ENCODE measurements around the gene CRAT.

DNA sequence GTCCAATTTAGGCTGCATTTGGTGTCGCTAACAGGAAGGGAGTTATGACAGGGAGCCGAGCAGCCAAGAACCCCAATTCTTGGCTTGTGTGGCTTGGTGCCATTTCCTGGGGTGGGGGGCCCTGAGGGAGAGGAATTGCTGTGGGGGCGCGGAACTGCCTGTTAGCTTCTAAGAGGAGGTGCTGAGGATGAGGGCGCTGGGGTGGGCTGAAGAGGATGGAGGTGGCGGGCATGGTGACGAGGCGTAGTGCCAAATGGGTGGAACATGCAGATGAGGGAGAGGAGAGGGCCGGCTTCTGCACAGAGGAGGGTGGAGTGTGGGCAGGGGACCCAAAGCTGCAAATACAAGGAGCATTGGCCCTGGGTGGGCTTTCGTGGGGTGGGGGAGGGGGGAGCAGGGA is 39.5 kb upstream of the CRAT start:
- TF ChIP-seq, protein P1, sequence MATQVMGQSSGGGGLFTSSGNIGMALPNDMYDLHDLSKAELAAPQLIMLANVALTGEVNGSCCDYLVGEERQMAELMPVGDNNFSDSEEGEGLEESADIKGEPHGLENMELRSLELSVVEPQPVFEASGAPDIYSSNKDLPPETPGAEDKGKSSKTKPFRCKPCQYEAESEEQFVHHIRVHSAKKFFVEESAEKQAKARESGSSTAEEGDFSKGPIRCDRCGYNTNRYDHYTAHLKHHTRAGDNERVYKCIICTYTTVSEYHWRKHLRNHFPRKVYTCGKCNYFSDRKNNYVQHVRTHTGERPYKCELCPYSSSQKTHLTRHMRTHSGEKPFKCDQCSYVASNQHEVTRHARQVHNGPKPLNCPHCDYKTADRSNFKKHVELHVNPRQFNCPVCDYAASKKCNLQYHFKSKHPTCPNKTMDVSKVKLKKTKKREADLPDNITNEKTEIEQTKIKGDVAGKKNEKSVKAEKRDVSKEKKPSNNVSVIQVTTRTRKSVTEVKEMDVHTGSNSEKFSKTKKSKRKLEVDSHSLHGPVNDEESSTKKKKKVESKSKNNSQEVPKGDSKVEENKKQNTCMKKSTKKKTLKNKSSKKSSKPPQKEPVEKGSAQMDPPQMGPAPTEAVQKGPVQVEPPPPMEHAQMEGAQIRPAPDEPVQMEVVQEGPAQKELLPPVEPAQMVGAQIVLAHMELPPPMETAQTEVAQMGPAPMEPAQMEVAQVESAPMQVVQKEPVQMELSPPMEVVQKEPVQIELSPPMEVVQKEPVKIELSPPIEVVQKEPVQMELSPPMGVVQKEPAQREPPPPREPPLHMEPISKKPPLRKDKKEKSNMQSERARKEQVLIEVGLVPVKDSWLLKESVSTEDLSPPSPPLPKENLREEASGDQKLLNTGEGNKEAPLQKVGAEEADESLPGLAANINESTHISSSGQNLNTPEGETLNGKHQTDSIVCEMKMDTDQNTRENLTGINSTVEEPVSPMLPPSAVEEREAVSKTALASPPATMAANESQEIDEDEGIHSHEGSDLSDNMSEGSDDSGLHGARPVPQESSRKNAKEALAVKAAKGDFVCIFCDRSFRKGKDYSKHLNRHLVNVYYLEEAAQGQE (IDR thresholded peaks at IDR 0.05; ENCODE audit: low read depth): no peak
- TF ChIP-seq EP300 (IDR thresholded peaks at IDR 0.05; ENCODE audit: borderline replicate concordance) (no peak), EGR1 (IDR thresholded peaks at IDR 0.05) (no peak), TAF1 (IDR thresholded peaks at IDR 0.05; ENCODE audit: low read depth) (no peak), TEAD4 (IDR thresholded peaks at IDR 0.05) (no peak)

All from Ishikawa (cell line).